Measurements from ENCODE around the gene PSMD2.

DNA sequence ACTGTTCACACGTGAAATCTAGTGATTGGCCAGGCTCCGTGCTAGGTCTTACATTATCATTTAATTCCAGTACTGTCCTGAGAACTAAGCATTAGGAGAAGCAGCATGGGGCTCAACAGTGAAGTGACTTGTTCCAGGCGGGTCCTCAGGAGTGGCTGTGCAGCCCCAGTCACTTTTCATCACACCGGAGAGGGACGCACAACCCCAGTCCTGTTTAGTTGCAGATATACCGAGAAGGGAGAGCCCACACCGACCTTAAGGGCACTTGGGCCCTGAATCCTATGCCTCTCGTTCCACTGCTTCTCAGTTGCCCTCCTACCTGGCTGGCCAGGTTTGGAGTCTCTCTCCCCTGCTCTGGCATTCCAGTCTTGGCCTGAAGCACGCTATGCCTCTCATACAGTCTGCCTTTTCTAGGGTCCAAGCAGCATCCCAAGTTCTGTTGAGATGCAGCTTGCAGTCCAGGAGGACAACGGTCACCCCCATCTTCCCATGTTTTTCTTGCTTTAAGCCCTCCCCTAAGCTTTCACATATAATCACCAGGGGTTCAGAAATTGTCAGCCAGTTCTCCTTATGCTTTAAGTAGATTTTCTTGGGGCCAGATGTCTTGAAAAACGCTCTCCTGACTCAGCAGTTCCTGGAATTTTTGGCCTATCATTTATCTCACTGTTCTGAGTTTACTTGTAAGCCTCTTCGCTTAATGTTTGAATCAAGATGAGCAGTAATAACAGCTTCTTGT, 48.4 kb downstream of the PSMD2 start:
- TF ChIP-seq JUND (IDR thresholded peaks at IDR 0.05) = no peak
- TF ChIP-seq, protein P1, sequence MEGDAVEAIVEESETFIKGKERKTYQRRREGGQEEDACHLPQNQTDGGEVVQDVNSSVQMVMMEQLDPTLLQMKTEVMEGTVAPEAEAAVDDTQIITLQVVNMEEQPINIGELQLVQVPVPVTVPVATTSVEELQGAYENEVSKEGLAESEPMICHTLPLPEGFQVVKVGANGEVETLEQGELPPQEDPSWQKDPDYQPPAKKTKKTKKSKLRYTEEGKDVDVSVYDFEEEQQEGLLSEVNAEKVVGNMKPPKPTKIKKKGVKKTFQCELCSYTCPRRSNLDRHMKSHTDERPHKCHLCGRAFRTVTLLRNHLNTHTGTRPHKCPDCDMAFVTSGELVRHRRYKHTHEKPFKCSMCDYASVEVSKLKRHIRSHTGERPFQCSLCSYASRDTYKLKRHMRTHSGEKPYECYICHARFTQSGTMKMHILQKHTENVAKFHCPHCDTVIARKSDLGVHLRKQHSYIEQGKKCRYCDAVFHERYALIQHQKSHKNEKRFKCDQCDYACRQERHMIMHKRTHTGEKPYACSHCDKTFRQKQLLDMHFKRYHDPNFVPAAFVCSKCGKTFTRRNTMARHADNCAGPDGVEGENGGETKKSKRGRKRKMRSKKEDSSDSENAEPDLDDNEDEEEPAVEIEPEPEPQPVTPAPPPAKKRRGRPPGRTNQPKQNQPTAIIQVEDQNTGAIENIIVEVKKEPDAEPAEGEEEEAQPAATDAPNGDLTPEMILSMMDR (IDR thresholded peaks at IDR 0.05; ENCODE audit: low read depth, low read length, missing input control) = no peak
- TF ChIP-seq, protein P2, sequence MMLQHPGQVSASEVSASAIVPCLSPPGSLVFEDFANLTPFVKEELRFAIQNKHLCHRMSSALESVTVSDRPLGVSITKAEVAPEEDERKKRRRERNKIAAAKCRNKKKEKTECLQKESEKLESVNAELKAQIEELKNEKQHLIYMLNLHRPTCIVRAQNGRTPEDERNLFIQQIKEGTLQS (IDR thresholded peaks at IDR 0.05) = no peak
